Caco-2 (cell line): Measurements from ENCODE around the gene FBXO24. TPM values are rescaled to one million over a fixed set of nuclear protein-coding genes. Genes with fewer than 3 reads are reported as not detected.

Experiments
- BruUV-seq: library from RNA; stranded (reverse); fragments of 400-500 nt; replicated peaks from 2 replicates; lab custom pipeline; 2021; lab: Mats Ljungman, UMichigan
- CTCF ChIA-PET: fragments of 300-600 bp; sonication (Branson Sonifier 250); formaldehyde crosslinking; loops from one replicate; lab custom pipeline; 2022; ENCODE audit warnings: antibody characterized with exemption; lab: Charles Lee
- POLR2A ChIA-PET: fragments of 300-600 bp; sonication (Branson Sonifier 250); formaldehyde crosslinking; loops from one replicate; lab custom pipeline; 2022; ENCODE audit warnings: antibody characterized with exemption; lab: Charles Lee
- DNase-seq, 2 experiments: peaks; one replicate each; pipeline versions ENCODE4 v3.0.0 to v3.0.0-alpha.2; 2020 to 2022
- H3K27me3 ChIP-seq: replicated peaks from 2 replicates; pipeline ENCODE4 v1.6.0; 2011; ENCODE audit warnings: low read length; ENCODE audit not compliant: control insufficient read depth, insufficient read depth
- H3K36me3 ChIP-seq: 2 replicates; pipeline ENCODE4 v1.5.1; 2011; ENCODE audit warnings: low read length; ENCODE audit not compliant: control insufficient read depth, insufficient read depth
- H3K4me1 ChIP-seq: fragments of 250-450 bp; sonication (Bioruptor Pico); 2 replicates; pipeline ENCODE4 v1.5.1; 2020; ENCODE audit warnings: mild to moderate bottlenecking
- H3K4me3 ChIP-seq: 2 replicates; pipeline ENCODE4 v1.5.1; 2011; ENCODE audit warnings: low read depth, mild to moderate bottlenecking, control low read depth, low read length
- H3K9me3 ChIP-seq: fragments of 250-450 bp; sonication (Bioruptor Pico); 2 replicates; pipeline ENCODE4 v1.5.1; 2020; ENCODE audit warnings: mild to moderate bottlenecking, moderate library complexity
- H3K27ac Mint-ChIP-seq: one replicate; pipeline ENCODE4 v1.8.0; 2022; ENCODE audit warnings: mixed read lengths; ENCODE audit not compliant: unreplicated experiment
- H3K27me3 Mint-ChIP-seq: one replicate; pipeline ENCODE4 v1.8.0; 2022; ENCODE audit warnings: mixed read lengths; ENCODE audit not compliant: insufficient read depth, unreplicated experiment
- H3K36me3 Mint-ChIP-seq: one replicate; pipeline ENCODE4 v1.8.0; 2022; ENCODE audit warnings: mild to moderate bottlenecking, mixed read lengths; ENCODE audit not compliant: insufficient read depth, unreplicated experiment
- H3K4me1 Mint-ChIP-seq: one replicate; pipeline ENCODE4 v1.8.0; 2022; ENCODE audit warnings: low read depth, mixed read lengths; ENCODE audit not compliant: unreplicated experiment
- H3K4me3 Mint-ChIP-seq: one replicate; pipeline ENCODE4 v1.8.0; 2022; ENCODE audit warnings: mild to moderate bottlenecking, moderate library complexity, mixed read lengths; ENCODE audit not compliant: unreplicated experiment
- H3K9me3 Mint-ChIP-seq: one replicate; pipeline ENCODE4 v1.8.0; 2022; ENCODE audit warnings: mixed read lengths; ENCODE audit not compliant: unreplicated experiment
- intact Hi-C: fragments of 100-400 bp; cut with micrococcal nuclease; formaldehyde crosslinking; loops from one replicate; pipeline ENCODE4 v1.10.0; 2022; ENCODE audit not compliant: unreplicated experiment
- total RNA-seq: library from RNA; stranded (reverse); gene quantifications from 2 replicates; pipeline ENCODE4 v1.2.3, GENCODE V29; 2022
- TF ChIP-seq, protein P1 (sequence below), 2 experiments: fragments of 200-600 bp in 1 of 2; IDR thresholded peaks; 1 replicate in 1 of 2; 2 replicates in 1 of 2; pipeline versions ENCODE4 v1.5.1 to v1.8.0; 2011 to 2022; ENCODE audit warnings: antibody characterized with exemption in 1 of 2, control low read depth in 1 of 2, inconsistent platforms in 1 of 2, low read depth in 1 of 2, low read length in 1 of 2, mild to moderate bottlenecking in 1 of 2, moderate library complexity in 1 of 2; ENCODE audit not compliant: insufficient read depth in 1 of 2, severe bottlenecking in 1 of 2, unreplicated experiment in 1 of 2

FBXO24 gene
- total RNA-seq, 1 experiment from 2014 or later = 1.5 TPM

DNA sequence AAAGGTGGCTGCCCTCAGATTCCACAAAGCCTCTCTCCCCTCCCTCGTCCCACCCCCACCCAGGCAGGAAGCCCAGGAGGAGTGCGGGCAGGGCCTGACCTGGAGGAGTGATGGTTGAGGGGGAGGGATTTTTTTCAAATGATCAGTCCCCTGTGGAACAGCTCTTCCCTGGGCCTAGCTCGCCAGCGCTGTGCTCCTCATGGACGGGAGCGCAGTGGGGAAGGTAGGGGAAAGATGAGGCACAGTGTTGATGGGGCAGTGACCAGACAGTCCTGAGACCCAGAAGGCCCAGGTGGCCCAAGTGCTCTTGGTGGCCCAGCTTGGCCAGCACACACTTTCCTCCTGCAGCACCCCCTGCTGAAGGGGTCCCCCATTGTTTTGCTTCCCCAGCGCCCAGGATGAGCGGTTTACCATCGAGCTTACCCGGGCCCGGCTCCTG is 21.0 kb upstream of the FBXO24 start:
- Histone ChIP-seq H3K9me3 (no peaks in the 10 kb centered on the region), H3K4me3 (no peak overlapping the region), H3K4me1 (peaks cover 9% of the 10 kb centered on the region; the same call in 1 of the 2 replicates), H3K27me3 (no peaks in the 10 kb centered on the region), H3K36me3 (no peaks in the 10 kb centered on the region; the same call in 1 of the 2 replicates)
- no peaks in the 10 kb centered on the region for H3K27me3 Mint-ChIP-seq
- H3K27ac Mint-ChIP-seq = peak overlapping the region; percentile 66
- no peak for DNase-seq
- intact Hi-C loops = no loop called here
- TSS peak; percentile 13 for BruUV-seq
- no peaks in the 10 kb centered on the region for H3K9me3 Mint-ChIP-seq
- ChIA-PET POLR2A (interaction anchor here (0.5 kb wide), 1 partner anchor 462 kb away, joined by 3 read pairs; no protein-coding TSS in a partner anchor), CTCF (interaction anchor here (0.7 to 3.1 kb wide), 2 partner anchors 21 to 24 kb away, joined by 3 to 15 read pairs; partner anchors contain the start of genes FBXO24 and LRCH4)
- H3K4me3 Mint-ChIP-seq = no peak overlapping the region
- H3K36me3 Mint-ChIP-seq = peaks cover 55% of the 10 kb centered on the region
- peaks cover 7% of the 10 kb centered on the region for H3K4me1 Mint-ChIP-seq
- TF ChIP-seq, protein P1, sequence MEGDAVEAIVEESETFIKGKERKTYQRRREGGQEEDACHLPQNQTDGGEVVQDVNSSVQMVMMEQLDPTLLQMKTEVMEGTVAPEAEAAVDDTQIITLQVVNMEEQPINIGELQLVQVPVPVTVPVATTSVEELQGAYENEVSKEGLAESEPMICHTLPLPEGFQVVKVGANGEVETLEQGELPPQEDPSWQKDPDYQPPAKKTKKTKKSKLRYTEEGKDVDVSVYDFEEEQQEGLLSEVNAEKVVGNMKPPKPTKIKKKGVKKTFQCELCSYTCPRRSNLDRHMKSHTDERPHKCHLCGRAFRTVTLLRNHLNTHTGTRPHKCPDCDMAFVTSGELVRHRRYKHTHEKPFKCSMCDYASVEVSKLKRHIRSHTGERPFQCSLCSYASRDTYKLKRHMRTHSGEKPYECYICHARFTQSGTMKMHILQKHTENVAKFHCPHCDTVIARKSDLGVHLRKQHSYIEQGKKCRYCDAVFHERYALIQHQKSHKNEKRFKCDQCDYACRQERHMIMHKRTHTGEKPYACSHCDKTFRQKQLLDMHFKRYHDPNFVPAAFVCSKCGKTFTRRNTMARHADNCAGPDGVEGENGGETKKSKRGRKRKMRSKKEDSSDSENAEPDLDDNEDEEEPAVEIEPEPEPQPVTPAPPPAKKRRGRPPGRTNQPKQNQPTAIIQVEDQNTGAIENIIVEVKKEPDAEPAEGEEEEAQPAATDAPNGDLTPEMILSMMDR (IDR thresholded peaks at IDR 0.05; ENCODE audit: insufficient read depth in 1 of 2, low read depth in 1 of 2, low read length in 1 of 2, severe bottlenecking in 1 of 2, unreplicated experiment in 1 of 2) = no peak

DNA sequence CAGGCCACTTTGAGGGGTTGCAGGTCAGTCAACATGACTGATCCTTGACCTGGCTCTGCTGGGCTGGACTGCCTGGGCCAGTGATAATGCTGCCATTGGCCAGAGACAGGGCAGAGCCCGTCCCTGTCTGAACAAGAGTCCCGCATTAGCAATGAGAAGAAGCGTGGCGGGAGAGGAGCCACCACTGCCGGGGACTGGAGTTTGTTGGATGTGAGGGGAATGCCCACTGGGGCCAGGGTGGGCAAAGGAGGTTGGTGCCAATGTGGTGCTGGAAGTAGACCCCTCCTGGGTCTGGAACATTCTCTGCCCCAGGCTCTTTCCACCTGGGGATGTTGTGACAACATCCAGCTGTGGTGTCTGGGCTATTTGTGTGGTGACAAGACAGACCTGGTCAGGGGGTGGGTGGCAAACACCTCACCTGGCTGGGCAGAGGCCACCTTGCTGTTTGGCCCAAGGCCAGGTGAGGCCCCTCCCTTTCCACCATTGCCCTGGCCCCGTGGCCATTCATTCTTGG is 20.1 kb upstream of the FBXO24 start:
- Histone ChIP-seq H3K36me3 (no peaks in the 10 kb centered on the region; the same call in 1 of the 2 replicates), H3K9me3 (no peaks in the 10 kb centered on the region), H3K4me1 (peaks cover 15% of the 10 kb centered on the region), H3K4me3 (no peak overlapping the region), H3K27me3 (no peaks in the 10 kb centered on the region)
- no TSS peak for BruUV-seq
- TF ChIP-seq, protein P1 (IDR thresholded peaks at IDR 0.05; ENCODE audit: insufficient read depth in 1 of 2, low read depth in 1 of 2, low read length in 1 of 2, severe bottlenecking in 1 of 2, unreplicated experiment in 1 of 2) = no peak
- POLR2A ChIA-PET = interaction anchor here (1.0 kb wide), 1 partner anchor 20 kb away, joined by 3 read pairs; the partner anchor contains the start of gene FBXO24
- H3K4me3 Mint-ChIP-seq = no peak overlapping the region
- no peak for DNase-seq
- no peaks in the 10 kb centered on the region for H3K27me3 Mint-ChIP-seq
- CTCF ChIA-PET = interaction anchor here (0.7 to 3.1 kb wide), 2 partner anchors 20 to 23 kb away, joined by 3 to 15 read pairs; partner anchors contain the start of genes FBXO24 and LRCH4
- no peak overlapping the region for H3K27ac Mint-ChIP-seq
- peaks cover 65% of the 10 kb centered on the region for H3K36me3 Mint-ChIP-seq
- H3K9me3 Mint-ChIP-seq = no peaks in the 10 kb centered on the region
- H3K4me1 Mint-ChIP-seq = peaks cover 7% of the 10 kb centered on the region
- intact Hi-C loops = no loop called here

DNA sequence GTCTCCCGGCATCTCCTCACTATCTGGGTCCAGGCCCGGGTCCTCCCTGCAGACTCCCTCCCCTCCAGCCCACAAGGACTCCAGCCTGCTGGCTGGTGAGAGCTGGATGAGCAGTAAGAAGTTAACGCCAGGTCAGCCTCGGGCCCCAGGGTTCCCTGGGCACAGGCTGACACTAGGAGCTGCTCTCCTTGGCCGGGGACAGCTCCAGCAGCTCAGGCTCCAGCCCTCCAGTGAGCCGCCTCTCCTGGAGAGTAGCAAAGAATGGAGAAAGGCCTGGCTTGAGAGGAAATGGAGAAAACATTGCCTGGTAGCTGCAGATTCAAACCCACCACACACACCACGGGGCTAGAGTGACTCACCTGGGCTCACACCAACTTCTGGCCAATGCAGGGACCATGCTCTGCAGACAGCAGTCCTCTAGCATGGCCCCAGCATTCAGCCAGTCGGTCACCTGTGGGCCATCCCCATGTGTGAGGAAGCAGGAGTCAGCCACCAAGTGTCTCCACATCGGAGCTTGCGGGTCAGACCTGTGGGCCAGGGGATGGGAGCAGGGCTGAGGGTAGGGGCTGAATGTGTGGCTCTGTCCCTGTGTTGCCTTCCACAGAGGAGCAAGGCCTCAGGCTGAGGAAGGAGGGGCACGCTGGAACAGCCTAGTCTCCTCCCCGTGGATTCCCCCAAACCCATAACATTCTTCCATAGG is 18.9 kb upstream of the FBXO24 start:
- no peaks in the 10 kb centered on the region for H3K27me3 Mint-ChIP-seq

More for the DNA sequence above, 18.9 kb upstream of the FBXO24 start:
- no TSS peak for BruUV-seq
- Histone ChIP-seq H3K4me1 (peaks cover 26% of the 10 kb centered on the region), H3K4me3 (no peak overlapping the region), H3K9me3 (no peaks in the 10 kb centered on the region), H3K27me3 (no peaks in the 10 kb centered on the region), H3K36me3 (no peaks in the 10 kb centered on the region; the same call in 1 of the 2 replicates)
- CTCF ChIA-PET = interaction anchor here (0.5 to 1.1 kb wide), 2 partner anchors 7 to 34 kb away, joined by 3 read pairs; no protein-coding TSS in a partner anchor
- H3K4me1 Mint-ChIP-seq = peaks cover 13% of the 10 kb centered on the region
- no peak for DNase-seq
- TF ChIP-seq, protein P1 (IDR thresholded peaks at IDR 0.05; ENCODE audit: insufficient read depth in 1 of 2, low read depth in 1 of 2, low read length in 1 of 2, severe bottlenecking in 1 of 2, unreplicated experiment in 1 of 2) = no peak
- no peak overlapping the region for H3K4me3 Mint-ChIP-seq
- POLR2A ChIA-PET = interaction anchor here (0.6 to 1.0 kb wide), 2 partner anchors 19 to 123 kb away, joined by 3 read pairs; partner anchors contain the start of gene FBXO24
- no peak overlapping the region for H3K27ac Mint-ChIP-seq
- peaks cover 76% of the 10 kb centered on the region for H3K36me3 Mint-ChIP-seq
- no peaks in the 10 kb centered on the region for H3K9me3 Mint-ChIP-seq
- intact Hi-C loops = no loop called here
